GM19468 (cell line): ENCODE data around the gene LGR4.

ENCODE experiments used
- ATAC-seq: cut with Tn5 transposase; IDR thresholded peaks from one replicate; pipeline ENCODE4 v1.9.1; 2021; ENCODE audit warnings: mild to moderate bottlenecking, moderate library complexity, moderate number of reproducible peaks; ENCODE audit not compliant: unreplicated experiment; ENCODE audit errors: extremely low read depth

The LGR4 gene

DNA sequence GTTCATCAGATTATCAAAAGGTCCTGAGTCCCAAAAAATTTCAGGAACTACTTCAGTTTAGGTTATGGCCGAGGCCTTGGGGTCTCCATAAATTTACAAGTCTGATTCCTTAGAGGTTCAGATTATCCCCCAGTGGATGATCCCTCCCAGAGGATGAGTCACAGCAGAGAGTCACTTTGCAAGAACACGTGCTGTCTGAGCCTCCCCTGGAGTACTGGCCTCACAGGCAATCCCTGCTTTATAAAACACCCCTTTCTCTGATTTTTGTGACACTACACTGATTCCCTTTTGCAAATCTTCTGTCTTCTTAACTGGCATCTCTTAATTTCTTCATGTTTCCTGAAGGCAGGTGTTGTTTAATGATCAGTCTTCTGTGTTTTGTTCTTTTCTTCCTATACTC lies 154.8 kb downstream of the LGR4 start:
- ATAC-seq: no peak
